Mucosa of rectum (tissue), 2 donors: ENCODE measurements around the gene RAD51B.

Experiments
- H3K27ac ChIP-seq, 2 donors: one replicate each; pipeline ENCODE4 v1.7.0; 2013; ENCODE audit warnings: inconsistent platforms in 2 of 2, low read depth in 2 of 2, low read length in 2 of 2
- H3K27me3 ChIP-seq, 2 donors: one replicate each; pipeline ENCODE4 v1.7.0; 2013; ENCODE audit warnings: low read length in 2 of 2; ENCODE audit not compliant: control insufficient read depth in 2 of 2, insufficient read depth in 2 of 2
- H3K36me3 ChIP-seq, 2 donors: one replicate each; pipeline ENCODE4 v1.7.0; 2013; ENCODE audit warnings: low read length in 2 of 2; ENCODE audit not compliant: control insufficient read depth in 2 of 2, insufficient read depth in 2 of 2
- H3K4me1 ChIP-seq, 2 donors: one replicate each; pipeline ENCODE4 v1.7.0; 2013; ENCODE audit warnings: low read length in 2 of 2, mild to moderate bottlenecking in 1 of 2; ENCODE audit not compliant: control insufficient read depth in 2 of 2, insufficient read depth in 2 of 2
- H3K4me3 ChIP-seq, 2 donors: one replicate each; pipeline ENCODE4 v1.7.0; 2013; ENCODE audit warnings: low read length in 2 of 2
- H3K9ac ChIP-seq, 2 donors: one replicate each; pipeline ENCODE4 v1.7.0; 2013; ENCODE audit warnings: low read length in 2 of 2, low read depth in 1 of 2, mild to moderate bottlenecking in 1 of 2
- H3K9me3 ChIP-seq, 2 donors: one replicate each; pipeline ENCODE4 v1.7.0; 2013; ENCODE audit warnings: low read length in 2 of 2; ENCODE audit not compliant: control insufficient read depth in 2 of 2
- donor health status: healthy.
- donor health status: Normal muscosa, but diverticular disease.

Gene RAD51B

GRCh38 chr14:68487805-68488590 lies 668.4 kb downstream of the RAD51B start:
- no peak overlapping the region for H3K4me3 ChIP-seq
- H3K4me1 ChIP-seq: no peaks in the 10 kb centered on the region
- H3K27ac ChIP-seq: no peak overlapping the region
- no peaks in the 10 kb centered on the region for H3K9me3 ChIP-seq
- H3K27me3 ChIP-seq: no peaks in the 10 kb centered on the region
- no peaks in the 10 kb centered on the region for H3K36me3 ChIP-seq
- H3K9ac ChIP-seq: no peak overlapping the region

- Histone ChIP-seq H3K27me3 (no peaks in the 10 kb centered on the region), H3K9me3 (no peaks in the 10 kb centered on the region), H3K27ac (no peak overlapping the region), H3K4me3 (no peak overlapping the region), H3K36me3 (no peaks in the 10 kb centered on the region), H3K4me1 (peaks cover 0 to 2% of the 10 kb centered on the region in 2 donors), H3K9ac (no peak overlapping the region)
Observed at GRCh38 chr14:68491793-68492192, 672.2 kb downstream of the RAD51B start.

- Histone ChIP-seq H3K36me3 (no peaks in the 10 kb centered on the region), H3K4me3 (no peak overlapping the region), H3K4me1 (peaks cover 0 to 2% of the 10 kb centered on the region in 2 donors), H3K27me3 (no peaks in the 10 kb centered on the region), H3K27ac (no peak overlapping the region), H3K9ac (no peak overlapping the region), H3K9me3 (no peaks in the 10 kb centered on the region)
Observed at GRCh38 chr14:68492381-68493151, 673.0 kb downstream of the RAD51B start.

- Histone ChIP-seq H3K36me3 (no peaks in the 10 kb centered on the region), H3K27ac (no peak overlapping the region), H3K4me3 (no peak overlapping the region), H3K27me3 (no peaks in the 10 kb centered on the region), H3K9me3 (no peaks in the 10 kb centered on the region), H3K9ac (no peak overlapping the region), H3K4me1 (peaks cover 0 to 2% of the 10 kb centered on the region in 2 donors)
Observed at GRCh38 chr14:68493152-68493911, 673.8 kb downstream of the RAD51B start.

- Histone ChIP-seq H3K27me3 (no peaks in the 10 kb centered on the region), H3K36me3 (no peaks in the 10 kb centered on the region), H3K4me3 (no peak overlapping the region), H3K9me3 (no peaks in the 10 kb centered on the region), H3K4me1 (peaks cover 0 to 2% of the 10 kb centered on the region in 2 donors), H3K27ac (no peak overlapping the region), H3K9ac (no peak overlapping the region)
Observed at GRCh38 chr14:68495101-68496039, 675.8 kb downstream of the RAD51B start.

- Histone ChIP-seq H3K9ac (no peak overlapping the region), H3K27ac (no peak overlapping the region), H3K27me3 (no peaks in the 10 kb centered on the region), H3K4me1 (peaks cover 0 to 2% of the 10 kb centered on the region in 2 donors), H3K9me3 (no peaks in the 10 kb centered on the region), H3K4me3 (no peak overlapping the region), H3K36me3 (no peaks in the 10 kb centered on the region)
Observed at GRCh38 chr14:68497011-68497410, 677.4 kb downstream of the RAD51B start.

GRCh38 chr14:68499451-68499850 lies 679.9 kb downstream of the RAD51B start:
- H3K27ac ChIP-seq: no peak overlapping the region
- H3K9ac ChIP-seq: no peak overlapping the region
- H3K4me3 ChIP-seq: no peak overlapping the region
- no peaks in the 10 kb centered on the region for H3K27me3 ChIP-seq
- peaks cover 0 to 2% of the 10 kb centered on the region in 2 donors for H3K4me1 ChIP-seq
- no peaks in the 10 kb centered on the region for H3K36me3 ChIP-seq
- no peaks in the 10 kb centered on the region for H3K9me3 ChIP-seq

- no peak overlapping the region for H3K9ac ChIP-seq
- H3K27ac ChIP-seq: no peak overlapping the region
- no peak overlapping the region for H3K4me3 ChIP-seq
- no peaks in the 10 kb centered on the region for H3K36me3 ChIP-seq
- no peaks in the 10 kb centered on the region for H3K27me3 ChIP-seq
- H3K4me1 ChIP-seq: peaks cover 2% of the 10 kb centered on the region in 2 donors
- H3K9me3 ChIP-seq: no peaks in the 10 kb centered on the region
Observed at GRCh38 chr14:68501171-68501570, 681.6 kb downstream of the RAD51B start.

- H3K9ac ChIP-seq: no peak overlapping the region
- no peaks in the 10 kb centered on the region for H3K9me3 ChIP-seq
- H3K4me3 ChIP-seq: no peak overlapping the region
- H3K36me3 ChIP-seq: no peaks in the 10 kb centered on the region
- H3K27me3 ChIP-seq: no peaks in the 10 kb centered on the region
- H3K27ac ChIP-seq: no peak overlapping the region
- H3K4me1 ChIP-seq: peaks cover 0 to 6% of the 10 kb centered on the region in 2 donors
Observed at GRCh38 chr14:68501614-68502052, 682.1 kb downstream of the RAD51B start.
